B cell (primary cell): Measurements from ENCODE around the gene OR6C4. TPM values are rescaled to one million over a fixed set of nuclear protein-coding genes. Genes with fewer than 3 reads are reported as not detected.

Experiments used
- polyA plus RNA-seq: library from polyadenylated mRNA; depleted of rRNA; stranded (reverse); fragments of >200 nt; gene quantifications from 2 replicates; pipeline ENCODE4 v1.2.3, GENCODE V29; 2012
- total RNA-seq, 2 donors: library from RNA; stranded (reverse); fragments of 120-200 nt in 1 of 2; gene quantifications; 1 replicate in 1 of 2; 2 replicates in 1 of 2; pipeline versions ENCODE4 v1.2.3 to v1.2.4, GENCODE V29; 2013 to 2022

The OR6C4 gene
- total and polyA plus RNA-seq, 2 donors (not counting 1 experiment from before 2014, with no cell fraction given): not detected

Other genes with a start within 250 kb of the OR6C4 start
- gene OR6C1, start 235.3 kb upstream of the OR6C4 start, total RNA-seq: not detected in 2 replicates
- gene OR6C1, start 235.3 kb upstream of the OR6C4 start, polyA plus RNA-seq: not detected in 2 replicates
- not detected in 2 replicates for gene OR6C3, start 218.9 kb upstream of the OR6C4 start, total RNA-seq
- gene OR6C3, start 218.9 kb upstream of the OR6C4 start, polyA plus RNA-seq: not detected in 2 replicates
- not detected in 2 replicates for gene OR6C75, start 186.6 kb upstream of the OR6C4 start, total RNA-seq
- not detected in 2 replicates for gene OR6C75, start 186.6 kb upstream of the OR6C4 start, polyA plus RNA-seq
- not detected in 2 replicates for gene OR6C65, start 149.1 kb upstream of the OR6C4 start, total RNA-seq
- not detected in 2 replicates for gene OR6C65, start 149.1 kb upstream of the OR6C4 start, polyA plus RNA-seq
- not detected in 2 replicates for gene OR6C76, start 123.3 kb upstream of the OR6C4 start, total RNA-seq
- gene OR6C76, start 123.3 kb upstream of the OR6C4 start, polyA plus RNA-seq: not detected in 2 replicates
- not detected in 2 replicates for gene OR6C2, start 105.5 kb upstream of the OR6C4 start, total RNA-seq
- gene OR6C2, start 105.5 kb upstream of the OR6C4 start, polyA plus RNA-seq: not detected in 2 replicates
- not detected in 2 replicates for gene OR6C70, start 79.5 kb upstream of the OR6C4 start, total RNA-seq
- not detected in 2 replicates for gene OR6C70, start 79.5 kb upstream of the OR6C4 start, polyA plus RNA-seq
- not detected in 2 replicates for gene OR6C68, start 57.2 kb upstream of the OR6C4 start, total RNA-seq
- gene OR6C68, start 57.2 kb upstream of the OR6C4 start, polyA plus RNA-seq: not detected in 2 replicates
- gene OR2AP1, start 22.9 kb downstream of the OR6C4 start, total RNA-seq: 0.17 TPM in 1 of 2 replicates, not detected in the other
- not detected in 2 replicates for gene OR2AP1, start 22.9 kb downstream of the OR6C4 start, polyA plus RNA-seq
- not detected in 2 replicates for gene OR10P1, start 87.3 kb downstream of the OR6C4 start, total RNA-seq
- not detected in 2 replicates for gene OR10P1, start 87.3 kb downstream of the OR6C4 start, polyA plus RNA-seq
- gene ITGA7, start 158.3 kb downstream of the OR6C4 start, total RNA-seq: 2.4 and 2.7 TPM in 2 replicates
- 3.3 and 5.2 TPM in 2 replicates for gene ITGA7, start 158.3 kb downstream of the OR6C4 start, polyA plus RNA-seq
- 67.1 and 71.1 TPM in 2 replicates for gene BLOC1S1, start 166.4 kb downstream of the OR6C4 start, total RNA-seq
- 176 and 229 TPM in 2 replicates for gene BLOC1S1, start 166.4 kb downstream of the OR6C4 start, polyA plus RNA-seq
- gene RDH5, start 170.8 kb downstream of the OR6C4 start, total RNA-seq: 37.8 and 38.1 TPM in 2 replicates
- 32.6 and 34.0 TPM in 2 replicates for gene RDH5, start 170.8 kb downstream of the OR6C4 start, polyA plus RNA-seq
- gene CD63, start 179.4 kb downstream of the OR6C4 start, total RNA-seq: 104 TPM in 2 replicates
- gene CD63, start 179.4 kb downstream of the OR6C4 start, polyA plus RNA-seq: 43.0 and 52.0 TPM in 2 replicates
- 11.3 and 12.2 TPM in 2 replicates for gene GDF11, start 193.5 kb downstream of the OR6C4 start, total RNA-seq
- gene GDF11, start 193.5 kb downstream of the OR6C4 start, polyA plus RNA-seq: 4.4 and 4.5 TPM in 2 replicates